GM13976 (cell line): ENCODE results near the gene PRSS57.

ENCODE experiments used
- DNase-seq: peaks from one replicate; pipeline ENCODE4 v3.0.0; 2012; ENCODE audit warnings: low spot score
- CTCF ChIP-seq: IDR thresholded peaks from 2 replicates; pipeline ENCODE4 v1.5.1; 2012; ENCODE audit warnings: borderline replicate concordance, mild to moderate bottlenecking; ENCODE audit not compliant: insufficient read depth; ENCODE audit errors: extremely low read depth, missing control alignments, control extremely low read depth
- in situ Hi-C: fragments of 300-500 bp; cut with MboI; formaldehyde crosslinking; loops from one replicate; pipeline ENCODE4 v1.12.0; 2022; ENCODE audit warnings: low sequenced_read_pairs, mixed read lengths, inconsistent platforms; ENCODE audit not compliant: unreplicated experiment

The PRSS57 gene

GRCh38 chr19:664913-665443, 30.3 kb downstream of the PRSS57 start:
- in situ Hi-C loops = loop anchor here (5.0 kb wide), 1 partner anchor 67 kb away; no protein-coding TSS in a partner anchor
- peak; percentile 89 for DNase-seq
- TF ChIP-seq CTCF = peak; percentile 87

- TF ChIP-seq CTCF = no peak
- in situ Hi-C loops = no loop called here
- DNase-seq = no peak
These were observed 31.6 kb downstream of the PRSS57 start for GRCh38 chr19:663682-664117.

GRCh38 chr19:662962-663681, 32.1 kb downstream of the PRSS57 start, which contains the start of gene RNF126:
Gene RNF126, minus strand, starts transcription at chr19:663214. Its CDS starts 93 bp downstream, at chr19:663121.
- DNase-seq = peak; percentile 98
- in situ Hi-C loops = no loop called here
- no peak for TF ChIP-seq CTCF

GRCh38 chr19:662207-662961, 32.9 kb downstream of the PRSS57 start:
- peak; percentile 83 for DNase-seq
- in situ Hi-C loops = no loop called here
- no peak for TF ChIP-seq CTCF

- in situ Hi-C loops = no loop called here
- TF ChIP-seq CTCF = no peak
- peak; percentile 88 for DNase-seq
These were observed 33.6 kb downstream of the PRSS57 start for GRCh38 chr19:661427-662196.
